ENCODE data around the gene SMURF2.

SMURF2 gene

GRCh38 chr17:64520359-64520758 is 141.7 kb downstream of the SMURF2 start:
- TF ChIP-seq TEAD4 (IDR thresholded peaks at IDR 0.05) (no peak), NFIC (IDR thresholded peaks at IDR 0.05) (no peak), EGR1 (IDR thresholded peaks at IDR 0.05) (no peak), CEBPB (IDR thresholded peaks at IDR 0.05) (no peak), ZBTB7A (IDR thresholded peaks at IDR 0.05; ENCODE audit: low read depth) (no peak), TCF12 (IDR thresholded peaks at IDR 0.05; ENCODE audit: low read depth) (no peak), RAD21 (IDR thresholded peaks at IDR 0.05; ENCODE audit: low read depth) (no peak), FOXM1 (IDR thresholded peaks at IDR 0.05; ENCODE audit: borderline replicate concordance, low read depth) (no peak), CREB1 (IDR thresholded peaks at IDR 0.05; ENCODE audit: low read depth) (no peak), YY1 (IDR thresholded peaks at IDR 0.05; ENCODE audit: low read depth) (no peak), TAF1 (IDR thresholded peaks at IDR 0.05; ENCODE audit: low read depth) (no peak), REST (IDR thresholded peaks at IDR 0.05; ENCODE audit: low read depth) (no peak), MAX (IDR thresholded peaks at IDR 0.05) (no peak), USF1 (IDR thresholded peaks at IDR 0.05) (no peak), EP300 (IDR thresholded peaks at IDR 0.05; ENCODE audit: borderline replicate concordance) (no peak)

- TF ChIP-seq MAX (IDR thresholded peaks at IDR 0.05) (no peak), TAF1 (IDR thresholded peaks at IDR 0.05; ENCODE audit: low read depth) (no peak), EGR1 (IDR thresholded peaks at IDR 0.05) (no peak), REST (IDR thresholded peaks at IDR 0.05; ENCODE audit: low read depth) (no peak), YY1 (IDR thresholded peaks at IDR 0.05; ENCODE audit: low read depth) (no peak), CEBPB (IDR thresholded peaks at IDR 0.05) (no peak), CREB1 (IDR thresholded peaks at IDR 0.05; ENCODE audit: low read depth) (no peak), TCF12 (IDR thresholded peaks at IDR 0.05; ENCODE audit: low read depth) (no peak), EP300 (IDR thresholded peaks at IDR 0.05; ENCODE audit: borderline replicate concordance) (no peak), RAD21 (IDR thresholded peaks at IDR 0.05; ENCODE audit: low read depth) (no peak), USF1 (IDR thresholded peaks at IDR 0.05) (no peak), NFIC (IDR thresholded peaks at IDR 0.05) (no peak), FOXM1 (IDR thresholded peaks at IDR 0.05; ENCODE audit: borderline replicate concordance, low read depth) (no peak), ZBTB7A (IDR thresholded peaks at IDR 0.05; ENCODE audit: low read depth) (no peak), TEAD4 (IDR thresholded peaks at IDR 0.05) (no peak)
These were observed 142.5 kb downstream of the SMURF2 start for GRCh38 chr17:64519601-64520000.

GRCh38 chr17:64515829-64516228 is 146.3 kb downstream of the SMURF2 start:
- TF ChIP-seq TEAD4 (IDR thresholded peaks at IDR 0.05) (no peak), USF1 (IDR thresholded peaks at IDR 0.05) (no peak), REST (IDR thresholded peaks at IDR 0.05; ENCODE audit: low read depth) (no peak), ZBTB7A (IDR thresholded peaks at IDR 0.05; ENCODE audit: low read depth) (no peak), YY1 (IDR thresholded peaks at IDR 0.05; ENCODE audit: low read depth) (no peak), TCF12 (IDR thresholded peaks at IDR 0.05; ENCODE audit: low read depth) (no peak), TAF1 (IDR thresholded peaks at IDR 0.05; ENCODE audit: low read depth) (no peak), CREB1 (IDR thresholded peaks at IDR 0.05; ENCODE audit: low read depth) (no peak), FOXM1 (IDR thresholded peaks at IDR 0.05; ENCODE audit: borderline replicate concordance, low read depth) (no peak), EGR1 (IDR thresholded peaks at IDR 0.05) (no peak), RAD21 (IDR thresholded peaks at IDR 0.05; ENCODE audit: low read depth) (no peak), NFIC (IDR thresholded peaks at IDR 0.05) (no peak)

- TF ChIP-seq EP300 (IDR thresholded peaks at IDR 0.05; ENCODE audit: borderline replicate concordance) = no peak
- TF ChIP-seq REST (IDR thresholded peaks at IDR 0.05; ENCODE audit: low read depth) = no peak
- no peak for TF ChIP-seq FOXM1 (IDR thresholded peaks at IDR 0.05; ENCODE audit: borderline replicate concordance, low read depth)
- TF ChIP-seq TAF1 (IDR thresholded peaks at IDR 0.05; ENCODE audit: low read depth) = no peak
- TF ChIP-seq EGR1 (IDR thresholded peaks at IDR 0.05) = no peak
- TF ChIP-seq TCF12 (IDR thresholded peaks at IDR 0.05; ENCODE audit: low read depth) = no peak
- TF ChIP-seq TEAD4 (IDR thresholded peaks at IDR 0.05) = no peak
- TF ChIP-seq NFIC (IDR thresholded peaks at IDR 0.05) = no peak
- TF ChIP-seq YY1 (IDR thresholded peaks at IDR 0.05; ENCODE audit: low read depth) = no peak
- TF ChIP-seq MAX (IDR thresholded peaks at IDR 0.05) = no peak
- no peak for TF ChIP-seq USF1 (IDR thresholded peaks at IDR 0.05)
- TF ChIP-seq CREB1 (IDR thresholded peaks at IDR 0.05; ENCODE audit: low read depth) = no peak
- no peak for TF ChIP-seq ZBTB7A (IDR thresholded peaks at IDR 0.05; ENCODE audit: low read depth)
- no peak for TF ChIP-seq CEBPB (IDR thresholded peaks at IDR 0.05)
- TF ChIP-seq RAD21 (IDR thresholded peaks at IDR 0.05; ENCODE audit: low read depth) = no peak
These were observed 146.7 kb downstream of the SMURF2 start for GRCh38 chr17:64515419-64515818.
